Body of pancreas (tissue), 4 donors: ENCODE results near the gene RAD51B. TPM values are rescaled to one million over a fixed set of nuclear protein-coding genes. Genes with fewer than 3 reads are reported as not detected.
"Not testable (repeated sequence)": the region's sequence is repeated elsewhere in the genome, so short reads cannot be mapped to it uniquely, and the experiment has no call there.

ENCODE experiments used
- ATAC-seq: fragments of 150-250 bp; one replicate; pipeline ENCODE4 v1.9.1; 2016
- DNase-seq, 4 donors: peaks; one replicate each; pipeline ENCODE4 v3.0.0-alpha.2; 2019
- H3K27ac ChIP-seq, 4 donors: fragments of 200-600 bp; sonication (generic); 1 replicate in 3 of 4; 2 replicates in 1 of 4; pipeline versions ENCODE4 v1.5.1 to v1.6.1; 2016 to 2019; ENCODE audit warnings: mild to moderate bottlenecking in 1 of 4, mixed read lengths in 1 of 4, moderate library complexity in 1 of 4
- H3K27me3 ChIP-seq, 2 donors: fragments of 200-600 bp; sonication (generic); one replicate each; pipeline ENCODE4 v1.6.0; 2016; ENCODE audit warnings: mild to moderate bottlenecking in 1 of 2
- H3K36me3 ChIP-seq, 2 donors: fragments of 200-600 bp; sonication (generic); replicated peaks in 1 of 2; 2 replicates each; pipeline ENCODE4 v1.5.1; 2016; ENCODE audit warnings: low read depth in 2 of 2; ENCODE audit not compliant: insufficient read depth in 1 of 2
- H3K4me1 ChIP-seq: fragments of 200-600 bp; sonication (generic); one replicate; pipeline ENCODE4 v1.6.0; 2016
- H3K4me3 ChIP-seq, 2 donors: fragments of 200-600 bp; sonication (generic); 1 replicate in 1 of 2; 2 replicates in 1 of 2; pipeline ENCODE4 v1.5.1; 2016 to 2019
- H3K9me3 ChIP-seq, 3 donors: fragments of 200-600 bp; sonication (generic); 1 replicate in 2 of 3; 2 replicates in 1 of 3; pipeline ENCODE4 v1.5.1; 2016
- CTCF ChIP-seq, 7 experiments: fragments of 450-650 bp in 4 of 7; fragments of 200-600 bp in 3 of 7; sonication (generic) in 3 of 7; IDR thresholded peaks; one replicate each; pipeline ENCODE4 v1.5.1; 2016 to 2019; ENCODE audit warnings: antibody characterized with exemption in 7 of 7
- POLR2A ChIP-seq, 3 donors: fragments of 450-650 bp; IDR thresholded peaks; one replicate each; pipeline ENCODE4 v1.6.1; 2016; ENCODE audit warnings: antibody characterized with exemption in 3 of 3, mild to moderate bottlenecking in 2 of 3
- WGBS, 2 donors: methylation state at CpG; one replicate each; pipeline ENCODE4 v1.1.5; 2017; 5-methylcytosine and 5-hydroxymethylcytosine counted together
- intact Hi-C: fragments of 100-400 bp; cut with DNase I; formaldehyde crosslinking; loops from one replicate; pipeline ENCODE4 v1.15.1; 2023
- total RNA-seq, 2 donors: library from RNA; depleted of rRNA; stranded (reverse); fragments of >200 nt; gene quantifications; one replicate each; pipeline ENCODE4 v1.1.0, GENCODE V29; 2016

RAD51B gene
- total RNA-seq, 2 donors from 2014 or later = 12.2 to 29.6 TPM

GRCh38 chr14:67984274-67984673 lies 164.7 kb downstream of the RAD51B start:
- intact Hi-C loops = no loop called here
- H3K36me3 ChIP-seq = no peaks in the 10 kb centered on the region
- DNase-seq = no peak
- ATAC-seq = no peak
- H3K27ac ChIP-seq = no peak overlapping the region
- H3K9me3 ChIP-seq = no peaks in the 10 kb centered on the region
- H3K27me3 ChIP-seq = no peaks in the 10 kb centered on the region
- H3K4me1 ChIP-seq = no peaks in the 10 kb centered on the region
- TF ChIP-seq CTCF (IDR thresholded peaks at IDR 0.05) (no peak), POLR2A (IDR thresholded peaks at IDR 0.05) (no peak)
- no peak overlapping the region for H3K4me3 ChIP-seq

GRCh38 chr14:67986131-67986841 lies 166.7 kb downstream of the RAD51B start:
- intact Hi-C loops = no loop called here
- H3K4me3 ChIP-seq = no peak overlapping the region
- H3K27ac ChIP-seq = no peak overlapping the region
- ATAC-seq = no peak
- H3K27me3 ChIP-seq = no peaks in the 10 kb centered on the region
- H3K4me1 ChIP-seq = no peaks in the 10 kb centered on the region
- no peak for TF ChIP-seq POLR2A (IDR thresholded peaks at IDR 0.05)
- TF ChIP-seq CTCF (IDR thresholded peaks at IDR 0.05) = no peak
- 84 to 87% methylated on average over 6 of the region's 6 CpGs for WGBS, 2 donors
- H3K36me3 ChIP-seq = no peaks in the 10 kb centered on the region
- DNase-seq = no peak
- no peaks in the 10 kb centered on the region for H3K9me3 ChIP-seq

- TF ChIP-seq POLR2A (IDR thresholded peaks at IDR 0.05) (no peak), CTCF (IDR thresholded peaks at IDR 0.05) (no peak)
- Histone ChIP-seq H3K4me3 (no peak overlapping the region), H3K36me3 (no peaks in the 10 kb centered on the region), H3K27ac (no peak overlapping the region), H3K27me3 (no peaks in the 10 kb centered on the region), H3K4me1 (no peaks in the 10 kb centered on the region), H3K9me3 (no peaks in the 10 kb centered on the region)
- intact Hi-C loops = no loop called here
- 57 to 75% methylated on average over 5 of the region's 5 CpGs for WGBS, 2 donors
- peak in 1 of 4 donors; percentile 6 for DNase-seq
- ATAC-seq = no peak
These were observed 168.0 kb downstream of the RAD51B start for GRCh38 chr14:67987606-67988005.

- H3K36me3 ChIP-seq, H3K9me3 ChIP-seq, DNase-seq, H3K27ac ChIP-seq, ATAC-seq, H3K4me3 ChIP-seq, H3K27me3 ChIP-seq, intact Hi-C loops, H3K4me1 ChIP-seq: not testable (repeated sequence)
- WGBS, 2 donors = 95 to 96% methylated on average over 7 of the region's 7 CpGs
These were observed 168.6 kb downstream of the RAD51B start for GRCh38 chr14:67988210-67988609.

GRCh38 chr14:67990576-67990975 lies 171.0 kb downstream of the RAD51B start:
- Histone ChIP-seq H3K9me3 (no peaks in the 10 kb centered on the region), H3K4me3 (no peak overlapping the region), H3K36me3 (no peaks in the 10 kb centered on the region), H3K27ac (no peak overlapping the region), H3K4me1 (no peaks in the 10 kb centered on the region), H3K27me3 (no peaks in the 10 kb centered on the region)
- 64 to 77% methylated on average over 3 of the region's 3 CpGs for WGBS, 2 donors
- TF ChIP-seq POLR2A (IDR thresholded peaks at IDR 0.05) (no peak), CTCF (IDR thresholded peaks at IDR 0.05) (no peak)
- DNase-seq = no peak
- intact Hi-C loops = no loop called here
- ATAC-seq = no peak
